Measurements from ENCODE around the gene MRPL24.

MRPL24 gene

GRCh38 chr1:156746728-156747631 lies 6.1 kb upstream of the MRPL24 start (continued):
- TF ChIP-seq REPIN1 (tag by site-specific recombination; IDR thresholded peaks at IDR 0.05; ENCODE audit: low read depth) = no peak
- TF ChIP-seq ZNF610 (tag by site-specific recombination; IDR thresholded peaks at IDR 0.05; ENCODE audit: borderline replicate concordance) = no peak
- TF ChIP-seq ZNF266 (tag by site-specific recombination; IDR thresholded peaks at IDR 0.05; ENCODE audit: low read depth) = no peak
- TF ChIP-seq, protein P1, sequence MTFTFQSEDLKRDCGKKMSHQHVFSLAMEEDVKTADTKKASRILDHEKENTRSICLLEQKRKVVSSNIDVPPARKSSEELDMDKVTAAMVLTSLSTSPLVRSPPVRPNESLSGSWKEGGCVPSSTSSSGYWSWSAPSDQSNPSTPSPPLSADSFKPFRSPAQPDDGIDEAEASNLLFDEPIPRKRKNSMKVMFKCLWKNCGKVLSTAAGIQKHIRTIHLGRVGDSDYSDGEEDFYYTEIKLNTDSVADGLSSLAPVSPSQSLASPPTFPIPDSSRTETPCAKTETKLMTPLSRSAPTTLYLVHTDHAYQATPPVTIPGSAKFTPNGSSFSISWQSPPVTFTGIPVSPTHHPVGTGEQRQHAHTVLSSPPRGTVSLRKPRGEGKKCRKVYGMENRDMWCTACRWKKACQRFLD (tag by site-specific recombination; IDR thresholded peaks at IDR 0.05) = no peak
- no peak for TF ChIP-seq ZNF654 (tag by site-specific recombination; IDR thresholded peaks at IDR 0.05; ENCODE audit: low read depth)
- TF ChIP-seq GLIS2 (tag by site-specific recombination; IDR thresholded peaks at IDR 0.05) = peak; percentile 88
- TF ChIP-seq ZNF747 (tag by site-specific recombination; IDR thresholded peaks at IDR 0.05) = no peak
- TF ChIP-seq ZNF398 (tag by site-specific recombination; IDR thresholded peaks at IDR 0.05) = peak; percentile 95
- no peak for TF ChIP-seq ZNF248 (tag by site-specific recombination; IDR thresholded peaks at IDR 0.05)
- no peak for TF ChIP-seq ZBTB21 (tag by site-specific recombination; IDR thresholded peaks at IDR 0.05)
- TF ChIP-seq HOXA7 (CRISPR knock-in tag; IDR thresholded peaks at IDR 0.05; ENCODE audit: borderline replicate concordance) = no peak
- no peak for TF ChIP-seq ATF2 (tag by site-specific recombination; IDR thresholded peaks at IDR 0.05; ENCODE audit: low read depth)
- no peak for TF ChIP-seq ZNF571 (tag by site-specific recombination; IDR thresholded peaks at IDR 0.05)
- TF ChIP-seq ZNF354C (tag by site-specific recombination; IDR thresholded peaks at IDR 0.05; ENCODE audit: borderline replicate concordance, low read depth) = no peak
- TF ChIP-seq MYNN (tag by site-specific recombination; IDR thresholded peaks at IDR 0.05; ENCODE audit: borderline replicate concordance) = no peak
- no peak for TF ChIP-seq ZNF514 (tag by site-specific recombination; IDR thresholded peaks at IDR 0.05)
- TF ChIP-seq KLF10 (tag by site-specific recombination; IDR thresholded peaks at IDR 0.05) = peak; percentile 72
- no peak for TF ChIP-seq ZNF112 (tag by site-specific recombination; IDR thresholded peaks at IDR 0.05)
- no peak for TF ChIP-seq ZNF658 (tag by site-specific recombination; IDR thresholded peaks at IDR 0.05)
- TF ChIP-seq ZBTB48 (tag by site-specific recombination; IDR thresholded peaks at IDR 0.05) = peak; percentile 15; the same call in 1 of the 2 replicates
- no peak for TF ChIP-seq ZNF140 (tag by site-specific recombination; IDR thresholded peaks at IDR 0.05)
- TF ChIP-seq ZBTB17 (tag by site-specific recombination; IDR thresholded peaks at IDR 0.05) = peak; percentile 84; the same call in 1 of the 2 replicates
- no peak for TF ChIP-seq ZNF175 (tag by site-specific recombination; IDR thresholded peaks at IDR 0.05)
- TF ChIP-seq ZNF701 (tag by site-specific recombination; IDR thresholded peaks at IDR 0.05) = no peak
- TF ChIP-seq ZNF555 (tag by site-specific recombination; conservative IDR thresholded peaks at IDR 0.05) = no peak
- TF ChIP-seq ZNF311 (tag by site-specific recombination; IDR thresholded peaks at IDR 0.05; ENCODE audit: borderline replicate concordance) = no peak
- TF ChIP-seq ZNF530 (tag by site-specific recombination; IDR thresholded peaks at IDR 0.05; ENCODE audit: low read depth) = no peak
- peak; percentile 63 for TF ChIP-seq ZNF600 (tag by site-specific recombination; IDR thresholded peaks at IDR 0.05)
- TF ChIP-seq ZNF2 (tag by site-specific recombination; IDR thresholded peaks at IDR 0.05) = no peak
- TF ChIP-seq ZNF629 (tag by site-specific recombination; IDR thresholded peaks at IDR 0.05) = no peak
- TF ChIP-seq ZNF280D (tag by site-specific recombination; IDR thresholded peaks at IDR 0.05) = no peak
- TF ChIP-seq SCRT1 (tag by site-specific recombination; IDR thresholded peaks at IDR 0.05; ENCODE audit: borderline replicate concordance) = no peak
- no peak for TF ChIP-seq MEIS1 (CRISPR knock-in tag; IDR thresholded peaks at IDR 0.05; ENCODE audit: borderline replicate concordance)
- TF ChIP-seq, protein P2, sequence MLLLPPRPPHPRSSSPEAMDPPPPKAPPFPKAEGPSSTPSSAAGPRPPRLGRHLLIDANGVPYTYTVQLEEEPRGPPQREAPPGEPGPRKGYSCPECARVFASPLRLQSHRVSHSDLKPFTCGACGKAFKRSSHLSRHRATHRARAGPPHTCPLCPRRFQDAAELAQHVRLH (tag by site-specific recombination; IDR thresholded peaks at IDR 0.05) = no peak

Measured in HEK293 (cell line).